HG03439 (cell line): ENCODE data around the gene ICAM3.
A peak's percentile ranks its signal among the peaks of the same experiment; 100 is the strongest.
"Not testable (repeated sequence)": the region's sequence is repeated elsewhere in the genome, so short reads cannot be mapped to it uniquely, and the experiment has no call there.

Experiments
- ATAC-seq: cut with Tn5 transposase; IDR thresholded peaks from one replicate; pipeline ENCODE4 v1.9.1; 2021; ENCODE audit warnings: mild to moderate bottlenecking, moderate library complexity; ENCODE audit not compliant: unreplicated experiment

Gene ICAM3

GRCh38 chr19:10339380-10339960, at the start of gene ICAM3:
Gene ICAM3 (minus strand): TSS chr19:10339624. CDS start chr19:10339614, 10 bp downstream.
- ATAC-seq: no peak

- no peak for ATAC-seq
Measured at GRCh38 chr19:10388957-10389356, 49.5 kb upstream of the ICAM3 start.

GRCh38 chr19:10384580-10384979, 45.2 kb upstream of the ICAM3 start:
- ATAC-seq: no peak

- not testable (repeated sequence) for ATAC-seq
Measured at GRCh38 chr19:10383223-10383499, 43.7 kb upstream of the ICAM3 start.

- peak; percentile 89 for ATAC-seq
Measured at GRCh38 chr19:10380313-10381102, 41.1 kb upstream of the ICAM3 start, which contains the start of gene TYK2. Gene TYK2 (minus strand): TSS chr19:10380572. CDS start chr19:10378406, 2,166 bp downstream.

- peak; percentile 3 for ATAC-seq
Measured at GRCh38 chr19:10379880-10380312, 40.5 kb upstream of the ICAM3 start.

- no peak for ATAC-seq
Measured at GRCh38 chr19:10378124-10378523, 38.7 kb upstream of the ICAM3 start.

GRCh38 chr19:10377140-10377640, 37.8 kb upstream of the ICAM3 start:
- ATAC-seq: not testable (repeated sequence)

GRCh38 chr19:10374931-10375330, 35.5 kb upstream of the ICAM3 start:
- no peak for ATAC-seq

- ATAC-seq: no peak
Measured at GRCh38 chr19:10372690-10373089, 33.3 kb upstream of the ICAM3 start.

GRCh38 chr19:10368101-10368803, 28.8 kb upstream of the ICAM3 start:
- no peak for ATAC-seq

GRCh38 chr19:10366950-10367512, 27.6 kb upstream of the ICAM3 start:
- not testable (repeated sequence) for ATAC-seq

GRCh38 chr19:10365518-10365917, 26.1 kb upstream of the ICAM3 start:
- ATAC-seq: no peak

- ATAC-seq: no peak
Measured at GRCh38 chr19:10364644-10365043, 25.2 kb upstream of the ICAM3 start.

GRCh38 chr19:10363789-10364281, 24.4 kb upstream of the ICAM3 start:
- ATAC-seq: no peak

- ATAC-seq: no peak
Measured at GRCh38 chr19:10362259-10362658, 22.8 kb upstream of the ICAM3 start.

- ATAC-seq: no peak
Measured at GRCh38 chr19:10361569-10362011, 22.2 kb upstream of the ICAM3 start.

GRCh38 chr19:10356431-10356830, 17.0 kb upstream of the ICAM3 start:
- no peak for ATAC-seq

GRCh38 chr19:10353793-10354391, 14.5 kb upstream of the ICAM3 start:
- no peak for ATAC-seq

- no peak for ATAC-seq
Measured at GRCh38 chr19:10352764-10353671, 13.6 kb upstream of the ICAM3 start.
